NT2/D1 (cell line): ENCODE measurements around the gene NRXN2.
A peak's percentile ranks its signal among the peaks of the same experiment; 100 is the strongest.

Source experiments
- DNase-seq: peaks from one replicate; pipeline ENCODE4 v3.0.0-alpha.2; 2011; ENCODE audit warnings: low read depth, low spot score
- H3K27me3 ChIP-seq: 2 replicates; pipeline ENCODE4 v1.6.0; 2011; ENCODE audit warnings: mild to moderate bottlenecking; ENCODE audit not compliant: insufficient read length, insufficient read depth
- H3K36me3 ChIP-seq: 2 replicates; pipeline ENCODE4 v1.6.1; 2011; ENCODE audit warnings: mild to moderate bottlenecking, low read length, mixed read lengths; ENCODE audit not compliant: insufficient read depth, insufficient read length
- H3K4me1 ChIP-seq: 2 replicates; pipeline ENCODE4 v1.5.1; 2011; ENCODE audit not compliant: insufficient read depth, insufficient read length
- H3K4me3 ChIP-seq: 2 replicates; pipeline ENCODE4 v1.5.1; 2011; ENCODE audit warnings: low read depth; ENCODE audit not compliant: insufficient read length
- H3K9ac ChIP-seq: 2 replicates; pipeline ENCODE4 v1.6.0; 2011; ENCODE audit warnings: low read depth; ENCODE audit not compliant: insufficient read length
- H3K9me3 ChIP-seq: 2 replicates; pipeline ENCODE4 v1.5.1; 2011; ENCODE audit warnings: mild to moderate bottlenecking, low read length; ENCODE audit not compliant: insufficient read depth
- SUZ12 ChIP-seq: IDR thresholded peaks from 2 replicates; pipeline ENCODE4 v1.6.1; 2011; ENCODE audit not compliant: insufficient read length, insufficient read depth; ENCODE audit errors: extremely low read depth
- YY1 ChIP-seq: IDR thresholded peaks from 2 replicates; pipeline ENCODE4 v1.6.1; 2011; ENCODE audit not compliant: insufficient read length, insufficient read depth
- ZNF274 ChIP-seq: IDR thresholded peaks from 2 replicates; pipeline ENCODE4 v1.6.1; 2011; ENCODE audit warnings: mild to moderate bottlenecking, low read depth, low read length

Gene NRXN2

DNA sequence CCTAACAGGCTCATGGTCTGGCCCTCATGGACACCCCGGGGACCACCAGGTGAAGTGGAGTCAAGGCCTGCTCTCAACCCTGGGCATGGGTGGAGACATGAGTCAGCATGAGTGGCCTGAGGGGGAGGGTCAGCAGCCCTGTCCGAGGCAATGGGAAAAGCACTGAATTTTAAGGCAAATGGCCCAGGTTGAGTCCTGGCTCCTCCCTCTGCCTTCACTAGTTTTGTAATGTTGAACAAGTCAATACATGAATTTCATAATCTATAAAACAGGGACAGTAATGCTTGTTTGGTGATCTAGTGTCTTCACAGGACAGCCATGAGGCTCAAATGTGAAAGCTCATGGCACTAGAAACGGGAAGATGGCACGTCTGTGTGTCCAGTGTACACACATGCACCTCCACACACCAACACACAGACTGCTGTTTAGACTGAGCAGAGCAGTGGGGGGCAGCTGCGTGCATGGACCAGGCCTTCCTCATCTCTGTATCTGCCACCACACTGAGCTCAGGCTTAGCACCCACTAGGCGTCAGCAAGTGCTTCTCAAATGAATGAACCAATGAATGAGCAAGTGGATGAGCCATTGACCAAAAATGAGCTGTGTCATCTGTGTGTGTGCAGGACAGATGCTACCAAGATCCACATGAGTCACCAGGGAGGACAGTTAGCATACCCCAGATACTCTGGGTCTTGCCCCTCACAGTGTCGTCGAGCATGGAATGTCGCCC is 63.4 kb downstream of the NRXN2 start:
- H3K36me3 ChIP-seq: no peaks in the 10 kb centered on the region
- H3K4me3 ChIP-seq: no peak overlapping the region
- H3K4me1 ChIP-seq: peaks cover 32% of the 10 kb centered on the region
- H3K9ac ChIP-seq: no peak overlapping the region
- no peaks in the 10 kb centered on the region for H3K27me3 ChIP-seq
- no peaks in the 10 kb centered on the region for H3K9me3 ChIP-seq
- DNase-seq: no peak
- TF ChIP-seq YY1: no peak
- no peak for TF ChIP-seq SUZ12
- no peak for TF ChIP-seq ZNF274

DNA sequence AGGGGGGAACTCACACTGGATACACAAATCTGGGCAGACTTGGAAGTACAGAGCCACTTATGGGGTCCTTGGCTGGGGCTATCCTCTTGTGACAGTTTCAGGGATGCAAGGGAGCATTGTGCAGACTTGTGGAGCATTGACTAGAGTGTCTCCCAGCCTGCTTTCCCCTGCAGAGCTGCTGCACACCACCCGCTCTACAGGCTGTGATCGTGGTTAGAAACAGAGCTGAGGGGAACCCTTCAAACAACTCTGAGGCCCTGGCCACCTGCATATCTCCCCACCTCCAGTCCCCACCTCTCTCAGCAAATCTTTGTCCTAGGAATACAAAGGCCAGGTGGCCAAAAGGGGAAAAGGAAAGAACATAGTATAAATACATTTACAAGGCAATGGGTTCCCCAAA is 64.7 kb downstream of the NRXN2 start:
- TF ChIP-seq YY1: no peak
- H3K36me3 ChIP-seq: no peaks in the 10 kb centered on the region
- H3K9me3 ChIP-seq: no peaks in the 10 kb centered on the region
- peaks cover 38% of the 10 kb centered on the region for H3K4me1 ChIP-seq
- H3K4me3 ChIP-seq: no peak overlapping the region
- no peak overlapping the region for H3K9ac ChIP-seq
- no peaks in the 10 kb centered on the region for H3K27me3 ChIP-seq
- DNase-seq: no peak

DNA sequence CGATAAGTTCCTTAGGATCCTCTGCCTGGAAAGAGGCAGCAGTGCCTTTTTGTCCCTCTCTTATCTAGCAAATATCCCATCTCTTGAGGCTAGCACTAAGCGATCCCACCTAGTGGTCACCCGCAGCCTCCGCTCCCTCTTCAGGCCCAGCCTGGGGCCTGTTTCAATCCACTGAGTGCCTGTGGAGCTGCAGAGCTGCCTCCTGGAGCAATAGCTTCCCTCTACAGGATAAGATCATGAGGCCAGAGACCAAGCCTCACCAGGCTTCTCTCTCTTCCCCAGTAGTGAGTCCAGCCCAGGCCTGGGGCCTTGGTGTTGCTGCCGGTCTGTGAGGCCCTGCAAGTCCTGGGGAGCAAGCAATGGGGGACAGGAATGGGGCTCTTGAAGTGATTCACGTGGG is 66.1 kb downstream of the NRXN2 start:
- H3K27me3 ChIP-seq: no peaks in the 10 kb centered on the region
- TF ChIP-seq SUZ12: no peak
- no peak for TF ChIP-seq YY1
- TF ChIP-seq ZNF274: no peak
- H3K36me3 ChIP-seq: no peaks in the 10 kb centered on the region
- no peaks in the 10 kb centered on the region for H3K9me3 ChIP-seq
- DNase-seq: peak; percentile 57
- peaks cover 39% of the 10 kb centered on the region for H3K4me1 ChIP-seq
- H3K4me3 ChIP-seq: no peak overlapping the region
- H3K9ac ChIP-seq: peak overlapping the region; percentile 8

DNA sequence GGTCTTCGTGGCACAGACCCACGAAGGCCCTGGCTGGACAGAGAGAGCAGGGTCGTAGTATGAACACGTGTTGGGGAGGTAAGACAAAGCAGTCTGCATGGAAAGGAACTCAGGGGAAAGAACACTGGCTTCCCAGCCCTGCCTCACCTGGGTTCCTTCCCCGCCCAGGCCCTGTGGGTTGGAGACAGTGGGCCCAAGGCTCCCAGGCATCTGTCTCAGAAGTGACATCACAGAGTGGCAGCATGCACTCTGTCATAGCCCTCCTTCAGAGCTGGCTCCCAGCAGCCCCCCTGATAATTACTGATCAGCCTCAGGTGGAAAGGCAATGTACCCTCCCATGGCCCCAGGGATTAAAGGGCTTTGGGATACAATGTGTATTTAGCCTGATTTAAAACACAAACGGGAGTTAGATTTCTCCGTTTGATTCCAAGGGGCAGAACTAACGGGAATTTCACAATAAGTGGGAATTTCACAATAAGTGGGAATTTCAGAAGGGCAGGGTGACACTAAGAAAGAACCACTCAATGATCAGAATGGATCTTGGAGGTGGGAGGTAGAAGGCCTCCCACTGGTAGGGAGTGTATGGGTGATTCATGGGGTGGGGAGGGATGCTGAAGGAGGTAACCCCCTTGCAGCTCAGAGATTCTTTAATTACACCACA is 66.9 kb downstream of the NRXN2 start:
- Histone ChIP-seq H3K4me3 (no peak overlapping the region), H3K36me3 (no peaks in the 10 kb centered on the region), H3K27me3 (no peaks in the 10 kb centered on the region), H3K4me1 (peaks cover 36% of the 10 kb centered on the region), H3K9ac (peak overlapping the region; percentile 8), H3K9me3 (no peaks in the 10 kb centered on the region)
- DNase-seq: no peak
- TF ChIP-seq YY1 (no peak), ZNF274 (no peak), SUZ12 (no peak)

DNA sequence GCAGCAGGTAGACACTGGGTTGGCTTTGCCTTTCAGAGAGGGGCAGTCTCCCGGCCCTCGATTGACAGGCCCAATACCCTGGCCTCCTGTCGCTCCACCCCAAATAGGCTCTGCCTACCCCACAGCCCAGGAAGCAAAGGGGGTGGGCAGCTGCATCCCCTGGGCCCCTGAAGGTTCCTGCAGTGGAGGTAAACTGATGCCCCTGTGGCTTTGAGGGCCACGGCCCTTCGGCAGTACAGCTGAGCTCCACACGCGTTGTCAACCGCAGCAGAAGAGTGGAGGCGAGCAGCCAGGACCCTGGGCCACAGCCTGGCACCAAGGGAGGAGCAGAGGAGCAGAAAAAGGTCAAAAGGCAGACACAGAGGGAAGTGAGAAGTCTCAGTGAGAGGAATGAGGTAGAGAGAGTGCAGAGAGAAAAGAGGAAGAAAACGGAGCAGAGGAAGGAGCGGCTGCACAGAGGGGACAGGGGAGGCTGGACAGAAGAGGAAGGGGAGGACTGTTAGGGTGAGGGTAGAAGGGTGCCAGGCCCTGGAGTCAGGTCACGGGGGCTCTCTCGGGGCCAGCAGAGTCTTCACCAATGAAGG is 67.9 kb downstream of the NRXN2 start:
- Histone ChIP-seq H3K4me3 (no peak overlapping the region), H3K27me3 (no peaks in the 10 kb centered on the region), H3K9me3 (no peaks in the 10 kb centered on the region), H3K9ac (no peak overlapping the region), H3K4me1 (peaks cover 26% of the 10 kb centered on the region), H3K36me3 (no peaks in the 10 kb centered on the region)
- no peak for DNase-seq
- TF ChIP-seq ZNF274 (no peak), YY1 (no peak), SUZ12 (no peak)

DNA sequence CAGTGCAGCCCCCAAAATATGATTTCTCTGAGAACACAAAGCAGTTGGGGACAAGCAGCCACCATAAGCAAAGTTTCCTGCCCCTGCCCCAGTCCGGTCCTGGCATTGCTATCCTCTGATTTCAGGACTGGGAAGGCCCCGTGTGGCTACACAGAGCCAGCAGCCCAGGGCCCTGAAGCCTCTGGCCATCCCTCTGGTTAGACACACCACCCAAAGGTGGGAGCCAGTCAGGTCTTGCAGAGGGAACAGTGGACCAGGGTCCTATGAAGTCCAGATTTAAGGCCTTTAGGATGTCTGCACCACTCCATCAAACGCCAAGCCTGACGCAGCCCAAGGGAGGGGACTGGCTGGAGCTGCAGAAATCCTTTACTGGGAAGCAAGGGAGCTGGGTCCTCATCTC is 68.6 kb downstream of the NRXN2 start:
- TF ChIP-seq YY1 (no peak), SUZ12 (no peak), ZNF274 (no peak)
- Histone ChIP-seq H3K4me1 (peaks cover 20% of the 10 kb centered on the region), H3K9ac (no peak overlapping the region)

DNA sequence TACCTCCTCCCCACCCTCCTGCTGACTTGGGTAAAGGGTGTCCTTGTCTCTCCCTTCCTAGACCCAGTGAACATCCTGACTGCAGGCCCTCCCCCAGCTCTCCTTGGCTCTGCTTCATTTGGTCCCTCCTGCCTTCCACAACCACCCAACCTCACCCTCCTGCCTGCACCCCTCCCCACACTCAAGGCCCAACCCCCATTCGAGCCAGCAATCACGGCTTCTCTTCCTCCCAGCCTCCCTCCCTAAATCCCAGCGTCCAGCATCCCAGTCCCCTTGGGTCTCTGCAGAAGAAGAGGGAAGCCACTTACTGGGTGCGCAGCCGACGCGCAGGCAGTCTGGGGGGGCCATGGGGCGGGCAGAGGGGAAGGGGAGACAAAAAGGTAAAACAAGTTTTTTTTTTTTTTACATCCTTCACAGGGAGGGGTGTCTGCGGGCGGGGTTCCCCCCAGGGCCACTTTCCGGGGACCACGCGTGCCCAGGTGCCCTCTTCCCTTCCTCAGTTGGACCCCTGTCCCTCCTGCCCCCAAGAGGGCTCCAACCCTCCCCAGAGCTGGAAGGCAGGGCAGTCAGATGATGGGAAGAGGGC is 69.5 kb downstream of the NRXN2 start:
- no peak for DNase-seq
- Histone ChIP-seq H3K9me3 (no peaks in the 10 kb centered on the region), H3K4me1 (peaks cover 20% of the 10 kb centered on the region), H3K36me3 (no peaks in the 10 kb centered on the region), H3K27me3 (no peaks in the 10 kb centered on the region), H3K4me3 (no peak overlapping the region), H3K9ac (peak overlapping the region; percentile 26)
- TF ChIP-seq YY1 (no peak), ZNF274 (no peak), SUZ12 (no peak)

More for the DNA sequence above, 68.6 kb downstream of the NRXN2 start:
- Histone ChIP-seq H3K27me3 (no peaks in the 10 kb centered on the region), H3K36me3 (no peaks in the 10 kb centered on the region), H3K4me3 (no peak overlapping the region), H3K9me3 (no peaks in the 10 kb centered on the region)
- DNase-seq: no peak
